Transverse colon (tissue), 3 donors: Measurements from ENCODE around the gene PBX1.

Source experiments
- EP300 ChIP-seq: sonication (generic); formaldehyde crosslinking; IDR thresholded peaks from one replicate; pipeline ENCODE4 v1.6.1; 2017; ENCODE audit warnings: antibody characterized with exemption, low read depth
- POLR2A ChIP-seq: fragments of 450-650 bp; IDR thresholded peaks from one replicate; pipeline ENCODE4 v1.6.1; 2016; ENCODE audit warnings: antibody characterized with exemption, mild to moderate bottlenecking, moderate library complexity
- TF ChIP-seq, protein P1 (sequence below), 5 experiments: fragments of 200-600 bp in 3 of 5; fragments of 450-650 bp in 2 of 5; sonication (generic) in 3 of 5; IDR thresholded peaks; 1 replicate in 2 of 5; 2 replicates in 3 of 5; pipeline ENCODE4 v1.5.1; 2016 to 2017; ENCODE audit warnings: antibody characterized with exemption in 5 of 5, inconsistent platforms in 3 of 5, mild to moderate bottlenecking in 2 of 5, moderate library complexity in 1 of 5

DNA sequence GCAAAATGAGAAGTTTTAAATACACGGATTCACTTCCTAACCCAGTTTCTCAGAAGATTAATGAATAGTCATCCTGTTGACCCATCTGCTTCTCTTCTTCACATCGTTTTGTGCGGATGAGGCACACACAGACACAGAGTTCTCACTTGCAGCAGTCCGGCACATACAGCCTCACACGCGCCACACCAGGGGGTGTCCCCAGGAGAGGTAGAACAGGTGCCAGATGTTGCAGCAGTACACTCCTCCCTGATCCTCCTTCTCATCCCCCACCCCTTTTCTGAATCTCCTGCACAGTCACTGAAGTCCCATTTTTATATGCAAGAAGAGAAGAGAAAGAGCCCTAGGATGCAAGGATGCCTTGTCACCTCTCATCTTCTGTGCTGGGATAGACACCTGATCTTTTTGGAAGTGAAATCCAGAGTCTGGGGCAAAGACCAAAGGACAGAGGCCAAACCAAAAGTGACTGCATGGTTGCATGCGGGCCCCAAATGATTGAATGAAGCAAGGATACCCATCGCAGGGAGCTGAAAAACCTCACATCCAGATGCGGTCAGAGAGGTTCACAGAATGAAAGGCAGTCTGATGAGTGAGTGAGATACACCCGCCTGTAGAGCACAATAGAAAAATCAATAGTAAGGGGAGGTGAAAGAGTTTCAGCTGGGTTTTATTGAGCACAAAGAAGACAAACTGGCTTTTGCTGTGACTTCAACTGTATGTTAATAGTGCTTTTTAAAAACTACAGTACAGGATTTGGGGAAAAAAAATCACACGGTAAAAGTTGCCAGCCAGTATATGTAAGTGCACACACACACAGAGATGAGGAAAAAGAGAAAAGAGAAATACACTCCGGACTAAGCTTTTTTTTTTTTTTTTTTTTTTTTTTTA, 28.9 kb downstream of the PBX1 start:
- TF ChIP-seq, protein P1, sequence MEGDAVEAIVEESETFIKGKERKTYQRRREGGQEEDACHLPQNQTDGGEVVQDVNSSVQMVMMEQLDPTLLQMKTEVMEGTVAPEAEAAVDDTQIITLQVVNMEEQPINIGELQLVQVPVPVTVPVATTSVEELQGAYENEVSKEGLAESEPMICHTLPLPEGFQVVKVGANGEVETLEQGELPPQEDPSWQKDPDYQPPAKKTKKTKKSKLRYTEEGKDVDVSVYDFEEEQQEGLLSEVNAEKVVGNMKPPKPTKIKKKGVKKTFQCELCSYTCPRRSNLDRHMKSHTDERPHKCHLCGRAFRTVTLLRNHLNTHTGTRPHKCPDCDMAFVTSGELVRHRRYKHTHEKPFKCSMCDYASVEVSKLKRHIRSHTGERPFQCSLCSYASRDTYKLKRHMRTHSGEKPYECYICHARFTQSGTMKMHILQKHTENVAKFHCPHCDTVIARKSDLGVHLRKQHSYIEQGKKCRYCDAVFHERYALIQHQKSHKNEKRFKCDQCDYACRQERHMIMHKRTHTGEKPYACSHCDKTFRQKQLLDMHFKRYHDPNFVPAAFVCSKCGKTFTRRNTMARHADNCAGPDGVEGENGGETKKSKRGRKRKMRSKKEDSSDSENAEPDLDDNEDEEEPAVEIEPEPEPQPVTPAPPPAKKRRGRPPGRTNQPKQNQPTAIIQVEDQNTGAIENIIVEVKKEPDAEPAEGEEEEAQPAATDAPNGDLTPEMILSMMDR (IDR thresholded peaks at IDR 0.05): no peak
- TF ChIP-seq EP300 (no peak), POLR2A (no peak)
